H1 (cell line): ENCODE data around the gene AGAP1.

Experiments used
- CHD1 ChIP-seq: IDR thresholded peaks from 2 replicates; pipeline ENCODE4 v1.6.1; 2012; ENCODE audit warnings: low read depth, low read length, improper control_type of control experiment
- CHD2 ChIP-seq: IDR thresholded peaks from 2 replicates; pipeline ENCODE4 v1.6.1; 2012; ENCODE audit warnings: low read length, improper control_type of control experiment
- CTCF ChIP-seq, 3 experiments: IDR thresholded peaks; 1 replicate in 2 of 3; 2 replicates in 1 of 3; pipeline versions ENCODE4 v1.5.1 to v1.6.1; 2011; ENCODE audit warnings: low read length in 3 of 3, mild to moderate bottlenecking in 3 of 3, inconsistent platforms in 2 of 3, low read depth in 1 of 3, moderate library complexity in 1 of 3; ENCODE audit not compliant: insufficient read depth in 1 of 3; ENCODE audit errors: control extremely low read depth in 1 of 3
- EGR1 ChIP-seq: IDR thresholded peaks from 2 replicates; pipeline ENCODE4 v1.6.1; 2011; ENCODE audit warnings: low read depth, low read length, borderline replicate concordance
- EP300 ChIP-seq, 2 experiments: IDR thresholded peaks; 1 replicate in 1 of 2; 2 replicates in 1 of 2; pipeline ENCODE4 v1.6.1; 2011 to 2012; ENCODE audit warnings: low read depth in 2 of 2, low read length in 2 of 2, mild to moderate bottlenecking in 2 of 2, borderline replicate concordance in 1 of 2, inconsistent platforms in 1 of 2, moderate library complexity in 1 of 2
- EZH2 ChIP-seq: fragments of 200-600 bp; sonication (generic); IDR thresholded peaks from 2 replicates; pipeline ENCODE4 v1.7.1; 2012; ENCODE audit warnings: low read depth, mild to moderate bottlenecking, moderate library complexity, low read length, inconsistent platforms; ENCODE audit not compliant: severe bottlenecking
- KDM5A ChIP-seq: fragments of 200-600 bp; IDR thresholded peaks from 2 replicates; pipeline ENCODE4 v1.7.1; 2012; ENCODE audit warnings: mild to moderate bottlenecking, low read length, inconsistent platforms, mixed read lengths
- POLR2A ChIP-seq, 2 experiments: IDR thresholded peaks; 1 replicate in 1 of 2; 2 replicates in 1 of 2; pipeline ENCODE4 v1.6.1; 2011; ENCODE audit warnings: low read depth in 2 of 2, low read length in 2 of 2, mild to moderate bottlenecking in 2 of 2; ENCODE audit errors: control extremely low read depth in 1 of 2
- POLR2AphosphoS5 ChIP-seq: IDR thresholded peaks from 2 replicates; pipeline ENCODE4 v1.6.1; 2011; ENCODE audit warnings: low read depth, low read length
- SIN3A ChIP-seq, 2 experiments: IDR thresholded peaks in 1 of 2; conservative IDR thresholded peaks in 1 of 2; 2 replicates each; pipeline ENCODE4 v1.6.1; 2011 to 2012; ENCODE audit warnings: low read length in 2 of 2, improper control_type of control experiment in 1 of 2, low read depth in 1 of 2, mild to moderate bottlenecking in 1 of 2
- SP1 ChIP-seq: IDR thresholded peaks from 2 replicates; pipeline ENCODE4 v1.6.1; 2011; ENCODE audit warnings: low read depth, low read length
- USF2 ChIP-seq: IDR thresholded peaks from 2 replicates; pipeline ENCODE4 v1.6.1; 2011; ENCODE audit warnings: low read length, improper control_type of control experiment

GRCh38 chr2:235630718-235631296, 137.0 kb downstream of the AGAP1 start:
- no peak for TF ChIP-seq KDM5A
- no peak for TF ChIP-seq EP300 (IDR thresholded peaks at IDR 0.05; ENCODE audit: borderline replicate concordance in 1 of 2, low read depth in 2 of 2, low read length in 2 of 2)
- TF ChIP-seq EZH2: no peak
- TF ChIP-seq CTCF (IDR thresholded peaks at IDR 0.05; ENCODE audit: control extremely low read depth in 1 of 3, insufficient read depth in 1 of 3, low read depth in 1 of 3, low read length in 3 of 3): no peak
- no peak for TF ChIP-seq POLR2AphosphoS5
- TF ChIP-seq USF2: no peak
- no peak for TF ChIP-seq SP1
- no peak for TF ChIP-seq POLR2A (IDR thresholded peaks at IDR 0.05; ENCODE audit: control extremely low read depth in 1 of 2, low read depth in 2 of 2, low read length in 2 of 2)
- no peak for TF ChIP-seq CHD2
- TF ChIP-seq EGR1: no peak
- TF ChIP-seq CHD1: no peak
- TF ChIP-seq SIN3A (conservative IDR thresholded peaks at IDR 0.05 in 1 of 2, IDR thresholded peaks at IDR 0.05 in 1 of 2; ENCODE audit: low read depth in 1 of 2, low read length in 2 of 2): no peak
